Fibroblast of skin of back (primary cell): ENCODE data around the gene TENM4.

Experiments
- DNase-seq: peaks from one replicate; pipeline ENCODE4 v3.0.0-alpha.2; 2013

The TENM4 gene

GRCh38 chr11:78684377-78684776, 756.5 kb downstream of the TENM4 start:
- peak; percentile 11 for DNase-seq

GRCh38 chr11:78683774-78684173, 757.1 kb downstream of the TENM4 start:
- no peak for DNase-seq

- DNase-seq = no peak
These were observed 764.7 kb downstream of the TENM4 start for GRCh38 chr11:78676026-78676557.

GRCh38 chr11:78672850-78673620, 767.8 kb downstream of the TENM4 start:
- no peak for DNase-seq

GRCh38 chr11:78669249-78669648, 771.6 kb downstream of the TENM4 start:
- no peak for DNase-seq

GRCh38 chr11:78667461-78667860, 773.4 kb downstream of the TENM4 start:
- DNase-seq = no peak

GRCh38 chr11:78666675-78667160, 774.1 kb downstream of the TENM4 start:
- peak; percentile 56 for DNase-seq

GRCh38 chr11:78664636-78665035, 776.2 kb downstream of the TENM4 start:
- peak; percentile 60 for DNase-seq

- DNase-seq = no peak
These were observed 778.0 kb downstream of the TENM4 start for GRCh38 chr11:78662811-78663210.

GRCh38 chr11:78660471-78660870, 780.4 kb downstream of the TENM4 start:
- peak; percentile 17 for DNase-seq

- no peak for DNase-seq
These were observed 781.2 kb downstream of the TENM4 start for GRCh38 chr11:78659326-78660270.

GRCh38 chr11:78657968-78658839, 782.6 kb downstream of the TENM4 start:
- no peak for DNase-seq

- no peak for DNase-seq
These were observed 783.4 kb downstream of the TENM4 start for GRCh38 chr11:78657441-78657840.

- no peak for DNase-seq
These were observed 783.8 kb downstream of the TENM4 start for GRCh38 chr11:78656984-78657383.

- no peak for DNase-seq
These were observed 784.5 kb downstream of the TENM4 start for GRCh38 chr11:78656327-78656726.

- DNase-seq = no peak
These were observed 785.3 kb downstream of the TENM4 start for GRCh38 chr11:78655561-78655960.

- DNase-seq = no peak
These were observed 786.0 kb downstream of the TENM4 start for GRCh38 chr11:78654866-78655265.

- DNase-seq = no peak
These were observed 786.8 kb downstream of the TENM4 start for GRCh38 chr11:78654071-78654470.

GRCh38 chr11:78653294-78653909, 787.4 kb downstream of the TENM4 start:
- DNase-seq = no peak

- no peak for DNase-seq
These were observed 788.0 kb downstream of the TENM4 start for GRCh38 chr11:78652843-78653239.
